ENCODE data around the gene NDST1. TPM values are rescaled to one million over a fixed set of nuclear protein-coding genes. Genes with fewer than 3 reads are reported as not detected.

NDST1 gene
- total RNA-seq, 3 donors from 2014 or later, result 58.1 to 66.5 (median 60.6) TPM

DNA sequence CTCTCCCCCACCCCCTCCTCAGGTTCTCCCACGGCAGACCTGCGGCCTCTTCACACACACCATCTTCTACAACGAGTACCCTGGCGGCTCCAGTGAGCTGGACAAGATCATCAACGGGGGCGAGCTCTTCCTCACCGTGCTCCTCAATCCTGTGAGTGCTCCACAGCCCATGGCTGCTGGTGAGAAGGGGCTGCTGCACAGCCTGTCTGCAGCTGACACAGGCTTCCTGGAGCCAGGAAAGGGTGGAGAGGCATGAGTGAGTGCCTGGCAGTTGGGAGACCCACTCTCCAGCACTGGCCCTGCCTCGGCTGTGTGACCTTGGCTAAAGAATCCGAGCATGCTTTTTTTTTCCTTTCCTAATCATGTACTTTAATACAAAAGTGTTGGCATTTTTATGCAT lies 31.3 kb downstream of the NDST1 start:
- DNase-seq (peak in 1 of 3 donors; percentile 20), ATAC-seq (no peak)
- no peaks in the 10 kb centered on the region for H3K36me3 ChIP-seq (ENCODE audit: low read depth)
- peaks cover 25% of the 10 kb centered on the region for H3K4me1 ChIP-seq (ENCODE audit: low read depth)
- intact Hi-C loops (cut with DNase I, micrococcal nuclease), result no loop called here
- no peak overlapping the region for H3K4me3 ChIP-seq
- no peaks in the 10 kb centered on the region for H3K9me3 ChIP-seq
- TF ChIP-seq, protein P1, sequence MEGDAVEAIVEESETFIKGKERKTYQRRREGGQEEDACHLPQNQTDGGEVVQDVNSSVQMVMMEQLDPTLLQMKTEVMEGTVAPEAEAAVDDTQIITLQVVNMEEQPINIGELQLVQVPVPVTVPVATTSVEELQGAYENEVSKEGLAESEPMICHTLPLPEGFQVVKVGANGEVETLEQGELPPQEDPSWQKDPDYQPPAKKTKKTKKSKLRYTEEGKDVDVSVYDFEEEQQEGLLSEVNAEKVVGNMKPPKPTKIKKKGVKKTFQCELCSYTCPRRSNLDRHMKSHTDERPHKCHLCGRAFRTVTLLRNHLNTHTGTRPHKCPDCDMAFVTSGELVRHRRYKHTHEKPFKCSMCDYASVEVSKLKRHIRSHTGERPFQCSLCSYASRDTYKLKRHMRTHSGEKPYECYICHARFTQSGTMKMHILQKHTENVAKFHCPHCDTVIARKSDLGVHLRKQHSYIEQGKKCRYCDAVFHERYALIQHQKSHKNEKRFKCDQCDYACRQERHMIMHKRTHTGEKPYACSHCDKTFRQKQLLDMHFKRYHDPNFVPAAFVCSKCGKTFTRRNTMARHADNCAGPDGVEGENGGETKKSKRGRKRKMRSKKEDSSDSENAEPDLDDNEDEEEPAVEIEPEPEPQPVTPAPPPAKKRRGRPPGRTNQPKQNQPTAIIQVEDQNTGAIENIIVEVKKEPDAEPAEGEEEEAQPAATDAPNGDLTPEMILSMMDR (IDR thresholded peaks at IDR 0.05), result no peak

DNA sequence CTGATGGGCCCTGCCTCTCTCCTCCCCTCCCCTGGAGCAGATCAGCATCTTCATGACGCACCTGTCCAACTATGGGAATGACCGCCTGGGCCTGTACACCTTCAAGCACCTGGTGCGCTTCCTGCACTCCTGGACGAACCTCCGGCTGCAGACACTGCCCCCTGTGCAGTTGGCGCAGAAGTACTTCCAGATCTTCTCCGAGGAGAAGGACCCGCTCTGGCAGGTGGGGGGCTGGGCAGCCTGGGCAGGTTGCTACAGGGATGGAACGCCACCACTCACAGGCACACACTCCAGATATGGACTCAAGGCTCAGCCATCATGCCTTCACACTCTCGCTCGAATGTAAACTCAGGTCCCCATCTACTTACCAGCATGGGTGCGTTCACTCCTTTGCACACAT lies 32.1 kb downstream of the NDST1 start:
- H3K36me3 ChIP-seq (ENCODE audit: low read depth), result no peaks in the 10 kb centered on the region
- no peak for ATAC-seq

DNA sequence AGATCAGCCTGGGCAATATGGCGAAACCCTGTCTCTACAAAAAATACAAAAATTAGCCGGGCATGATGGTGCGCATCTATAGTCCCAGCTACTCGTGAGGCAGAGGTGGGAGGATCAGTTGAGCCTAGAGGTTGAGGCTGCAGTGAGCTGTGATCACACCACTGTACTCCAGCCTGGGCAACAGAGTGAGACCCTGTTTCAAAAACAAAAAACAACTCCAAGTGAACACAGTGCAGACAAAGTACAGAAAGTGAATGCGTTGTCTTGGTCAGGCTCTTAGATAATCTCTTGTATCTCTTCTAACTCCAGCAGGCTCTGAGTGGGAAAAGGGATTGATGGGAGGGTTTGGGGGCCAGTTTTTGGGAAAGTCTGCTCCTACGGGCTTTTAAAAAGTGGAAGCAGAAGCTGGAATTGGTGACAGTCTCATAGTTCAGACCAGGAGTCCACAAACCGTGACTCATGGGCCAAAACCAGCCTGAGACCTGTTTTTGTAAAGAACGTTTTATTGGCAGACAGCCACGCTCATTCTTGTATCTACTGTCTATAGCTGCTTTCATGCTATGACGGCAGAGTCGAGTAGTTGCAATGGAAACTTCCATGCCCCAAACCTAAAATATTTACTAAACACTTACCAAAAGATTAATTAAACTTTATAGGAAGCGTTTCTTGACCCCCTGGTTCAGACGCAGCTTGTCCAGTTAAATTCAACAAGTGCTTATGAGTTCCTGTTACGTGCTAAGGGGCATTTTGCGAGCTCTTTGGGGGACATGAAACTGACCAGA lies 32.9 kb downstream of the NDST1 start:
- no peaks in the 10 kb centered on the region for H3K36me3 ChIP-seq (ENCODE audit: low read depth)
- ATAC-seq (no peak), DNase-seq (peak in 1 of 3 donors; percentile 56)
- peaks cover 26% of the 10 kb centered on the region for H3K4me1 ChIP-seq (ENCODE audit: low read depth)
- TF ChIP-seq, protein P1 (IDR thresholded peaks at IDR 0.05), result no peak
- no peaks in the 10 kb centered on the region for H3K9me3 ChIP-seq
- no peak overlapping the region for H3K4me3 ChIP-seq
- intact Hi-C loops (cut with DNase I, micrococcal nuclease), result no loop called here

More for the DNA sequence above, 32.1 kb downstream of the NDST1 start:
- H3K4me1 ChIP-seq (ENCODE audit: low read depth), result peaks cover 26% of the 10 kb centered on the region
- peak in 1 of 3 donors; percentile 43 for DNase-seq
- H3K9me3 ChIP-seq, result no peaks in the 10 kb centered on the region
- TF ChIP-seq, protein P1 (IDR thresholded peaks at IDR 0.05), result no peak
- no peak overlapping the region for H3K4me3 ChIP-seq
- intact Hi-C loops (cut with DNase I, micrococcal nuclease), result no loop called here

DNA sequence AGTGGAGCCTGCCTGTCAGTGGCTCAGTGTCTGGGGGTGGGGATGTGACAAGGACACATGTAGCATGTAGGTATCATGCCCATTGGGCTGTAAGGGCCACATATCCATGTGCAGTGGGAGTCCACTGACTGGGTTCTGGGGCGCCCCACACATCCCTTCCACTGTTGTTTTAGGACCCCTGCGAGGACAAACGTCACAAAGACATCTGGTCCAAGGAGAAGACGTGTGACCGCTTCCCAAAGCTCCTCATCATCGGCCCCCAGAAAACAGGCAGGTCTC lies 33.4 kb downstream of the NDST1 start:
- Histone ChIP-seq H3K4me1 (ENCODE audit: low read depth) (peaks cover 26% of the 10 kb centered on the region), H3K4me3 (no peak overlapping the region), H3K36me3 (ENCODE audit: low read depth) (no peaks in the 10 kb centered on the region), H3K9me3 (no peaks in the 10 kb centered on the region)
- intact Hi-C loops (cut with DNase I, micrococcal nuclease), result no loop called here
- ATAC-seq (no peak), DNase-seq (peak in 1 of 3 donors; percentile 19)
- TF ChIP-seq, protein P1 (IDR thresholded peaks at IDR 0.05), result no peak

DNA sequence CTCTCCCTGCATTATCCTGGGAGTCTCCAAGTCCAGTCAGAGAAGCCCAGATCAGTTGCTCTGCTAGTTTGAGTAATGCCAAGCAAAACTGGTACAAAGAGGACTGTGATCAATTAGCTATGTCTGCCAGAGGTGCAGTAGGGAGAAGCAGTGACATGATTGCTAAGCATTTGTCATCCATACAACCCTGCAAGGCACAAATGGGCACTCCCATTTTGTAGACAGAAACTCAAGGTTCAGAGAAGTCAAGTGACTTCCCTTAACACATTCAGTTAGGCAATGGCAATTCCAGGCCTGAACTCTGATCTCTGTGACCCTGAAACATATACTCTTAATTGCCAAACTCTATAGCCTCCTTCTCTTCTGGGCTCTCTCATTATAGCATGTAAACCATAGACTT lies 34.0 kb downstream of the NDST1 start:
- DNase-seq (peak in 1 of 3 donors; percentile 21), ATAC-seq (peak; percentile 71)
- Histone ChIP-seq H3K4me3 (no peak overlapping the region), H3K36me3 (ENCODE audit: low read depth) (no peaks in the 10 kb centered on the region), H3K4me1 (ENCODE audit: low read depth) (peaks cover 26% of the 10 kb centered on the region), H3K9me3 (no peaks in the 10 kb centered on the region)
- TF ChIP-seq, protein P1 (IDR thresholded peaks at IDR 0.05), result no peak
- intact Hi-C loops (cut with DNase I, micrococcal nuclease), result loop anchor here in 1 of 2 donors (2.0 kb wide), 1 partner anchor 83 kb away; no protein-coding TSS in a partner anchor
